NCI-H82 treated with DMSO at 0.1 percent for 48 hours (cell line): Measurements from ENCODE around the gene GSTM3.
A peak's percentile ranks its signal among the peaks of the same experiment; 100 is the strongest.

Experiments
- DNase-seq: peaks from one replicate; lab custom pipeline; 2025; ENCODE audit not compliant: unreplicated experiment; lab: John Stamatoyannopoulos, UW

GSTM3 gene

GRCh38 chr1:109740615-109741373 lies at the start of gene GSTM3:
TSS of gene GSTM3 (minus strand) at chr1:109741038. CDS start at chr1:109740287, 751 bp downstream.
- DNase-seq: no peak

DNA sequence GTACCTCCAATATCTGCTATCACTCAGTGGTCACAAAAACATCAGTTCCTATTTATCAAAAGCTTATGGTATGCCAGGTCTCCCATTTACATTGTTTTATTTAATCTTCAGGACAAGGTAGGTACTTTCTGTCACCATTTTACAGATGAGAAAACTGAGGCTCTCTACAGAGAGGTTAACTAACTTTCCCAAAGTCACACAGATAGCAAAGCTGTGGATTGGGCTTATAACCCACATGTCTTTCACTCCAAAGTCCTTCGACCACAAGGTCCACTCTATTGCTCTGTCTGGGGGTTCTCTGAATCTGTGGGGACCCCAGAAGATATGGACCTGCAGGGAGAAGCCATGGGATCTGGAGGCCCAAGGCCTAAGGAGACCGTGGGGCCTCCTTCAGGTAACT lies 49.5 kb upstream of the GSTM3 start:
- DNase-seq: no peak

DNA sequence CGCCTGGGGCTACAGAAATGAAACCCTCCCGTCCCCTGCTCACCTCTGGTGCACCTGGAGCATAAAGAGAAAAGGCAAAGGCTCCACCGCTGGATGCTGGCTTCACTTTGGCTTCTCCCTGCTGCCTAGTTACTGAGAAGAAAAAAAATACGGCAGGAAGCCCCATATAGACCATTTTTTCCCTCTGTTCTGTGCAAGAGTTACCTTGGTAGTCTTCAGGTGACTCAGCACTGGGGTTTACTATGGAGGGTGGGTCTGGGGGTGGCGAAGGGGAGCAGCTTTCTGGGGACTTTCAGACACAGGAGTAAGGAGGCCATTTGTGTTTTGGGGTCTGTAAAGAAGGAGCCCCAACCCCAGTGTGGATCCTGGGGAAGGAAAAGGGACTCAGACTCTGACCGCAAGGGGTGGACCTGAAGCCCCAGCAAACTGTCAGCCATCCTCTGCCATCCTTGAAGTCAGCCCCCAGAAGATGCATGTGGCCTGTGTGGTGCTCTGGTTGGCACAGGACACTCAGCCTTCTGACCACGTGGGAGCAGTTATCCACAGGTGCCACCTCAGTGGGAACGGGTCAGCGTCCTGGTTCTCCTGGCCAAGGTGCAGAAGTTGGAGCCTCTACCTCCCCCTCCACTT lies 48.8 kb upstream of the GSTM3 start:
- no peak for DNase-seq

GRCh38 chr1:109788695-109789521 lies 48.1 kb upstream of the GSTM3 start:
- no peak for DNase-seq

DNA sequence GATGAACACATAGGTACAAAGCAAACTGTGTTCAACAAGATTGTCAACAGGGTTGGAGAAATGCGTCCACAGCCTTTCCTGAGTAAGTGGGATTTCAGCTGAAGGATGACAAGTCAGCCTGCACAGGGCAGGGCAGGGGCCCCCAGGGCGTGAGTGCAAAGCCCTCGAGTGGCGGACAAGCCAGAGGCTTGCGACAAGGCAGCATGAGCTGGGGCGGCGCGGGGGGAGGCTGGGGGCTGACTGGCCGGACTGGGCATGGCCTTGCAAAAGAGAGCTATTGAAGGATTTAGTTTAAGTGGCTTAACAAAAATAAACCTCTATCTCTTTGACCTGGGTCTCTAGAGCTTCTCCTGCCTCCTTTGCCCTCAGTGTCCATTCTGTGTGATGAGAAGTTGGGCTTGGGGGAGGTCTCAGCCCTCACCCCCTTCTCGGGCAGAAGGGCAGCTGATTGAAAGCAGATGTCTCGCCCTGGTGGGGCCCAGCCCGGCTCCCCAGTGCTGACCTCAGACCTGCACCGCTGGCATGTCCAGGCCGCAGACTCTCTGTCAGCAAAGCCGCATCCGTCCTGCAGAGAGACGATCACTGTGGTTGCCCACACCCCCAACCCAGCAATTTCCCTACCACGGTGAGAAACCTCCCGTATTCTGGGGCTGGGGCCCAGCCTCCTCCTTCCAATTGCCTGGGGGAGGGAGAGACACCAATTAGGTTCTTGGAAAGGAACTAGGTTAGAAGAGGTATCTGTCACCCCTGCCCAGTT lies 47.2 kb upstream of the GSTM3 start:
- no peak for DNase-seq

DNA sequence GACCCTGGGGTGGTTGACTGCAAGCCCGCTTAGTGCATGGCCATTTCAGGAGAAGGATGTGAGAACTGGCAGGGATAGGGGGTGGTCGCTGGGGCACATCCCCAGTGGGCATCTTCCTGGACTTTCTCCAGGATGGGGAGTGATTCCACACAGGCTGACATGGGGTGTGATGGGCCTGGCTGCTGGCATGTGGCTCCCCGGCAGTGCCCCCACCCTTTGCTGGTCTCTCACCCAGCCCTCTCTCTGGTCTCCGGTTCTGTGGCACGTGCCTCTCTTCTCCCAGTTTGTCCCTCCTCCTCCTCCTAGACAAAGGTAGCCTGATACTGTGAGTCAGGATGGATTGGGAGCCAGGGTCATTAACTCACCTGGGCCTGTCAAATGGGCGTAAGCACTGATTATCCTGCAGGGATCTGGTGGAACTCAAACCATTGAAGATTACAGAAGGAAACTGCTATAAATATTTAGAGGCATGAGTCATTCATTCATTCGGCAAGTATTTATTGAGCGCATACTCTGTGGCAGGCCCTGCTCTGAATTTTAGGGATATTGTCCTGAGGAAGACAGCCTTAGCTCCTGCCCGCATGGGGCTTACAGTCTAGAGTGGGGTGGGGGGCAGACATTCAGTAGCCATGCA lies 46.5 kb upstream of the GSTM3 start:
- no peak for DNase-seq

- DNase-seq: no peak
Observed at GRCh38 chr1:109786531-109787021, 45.7 kb upstream of the GSTM3 start.

DNA sequence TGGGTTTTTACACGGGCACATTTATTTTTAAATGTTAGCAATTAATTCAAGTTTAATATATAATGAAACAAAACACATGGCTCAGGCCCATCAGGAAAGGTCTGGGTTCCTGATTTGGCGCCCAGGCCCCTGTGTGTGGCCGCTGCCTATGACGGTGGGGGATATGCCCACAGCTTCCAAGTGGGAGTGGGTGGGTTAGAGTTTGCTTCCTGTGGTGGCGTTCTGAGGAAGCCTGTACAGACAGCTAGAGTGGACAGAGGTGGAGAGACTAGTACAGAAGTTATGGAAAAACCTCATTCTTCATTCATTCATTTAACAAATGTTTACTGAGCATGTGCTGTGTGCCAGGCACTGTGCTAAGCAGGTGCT lies 45.3 kb upstream of the GSTM3 start:
- DNase-seq: no peak

GRCh38 chr1:109785446-109786111 lies 44.7 kb upstream of the GSTM3 start:
- DNase-seq: no peak

DNA sequence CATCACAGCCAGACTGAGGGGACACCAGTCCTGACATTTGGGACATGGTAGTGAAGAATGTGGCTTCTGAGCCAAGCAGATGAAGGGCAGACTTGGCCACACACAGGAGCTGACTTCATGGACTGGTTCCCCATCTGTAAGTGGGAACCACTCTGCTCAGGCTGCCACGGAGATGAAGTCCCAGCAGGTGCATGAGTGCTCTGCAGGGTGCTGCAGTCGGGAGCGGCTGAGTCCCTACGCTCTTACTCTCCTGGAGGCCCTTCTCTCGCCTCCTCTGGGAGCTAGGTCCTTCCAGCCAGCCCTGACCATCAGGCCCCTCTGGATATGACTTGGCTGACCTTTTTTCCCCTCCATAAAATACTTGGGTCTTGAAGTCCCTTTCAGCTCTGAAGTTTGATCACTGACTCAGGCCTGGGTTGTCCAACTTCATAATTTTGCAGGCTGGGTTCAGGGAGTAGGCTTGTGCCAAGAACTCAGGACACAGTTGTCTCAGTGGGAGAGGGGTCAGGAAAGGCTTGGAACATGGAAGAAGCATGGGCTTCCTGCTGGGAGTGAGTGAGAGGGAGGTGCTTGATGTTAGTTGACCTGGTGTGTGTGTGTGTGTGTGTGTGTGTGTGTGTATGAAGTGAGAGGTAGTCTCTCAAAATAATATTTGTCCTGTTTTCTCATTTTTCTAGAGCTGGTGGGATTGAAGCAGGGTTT lies 43.9 kb upstream of the GSTM3 start:
- DNase-seq: no peak

DNA sequence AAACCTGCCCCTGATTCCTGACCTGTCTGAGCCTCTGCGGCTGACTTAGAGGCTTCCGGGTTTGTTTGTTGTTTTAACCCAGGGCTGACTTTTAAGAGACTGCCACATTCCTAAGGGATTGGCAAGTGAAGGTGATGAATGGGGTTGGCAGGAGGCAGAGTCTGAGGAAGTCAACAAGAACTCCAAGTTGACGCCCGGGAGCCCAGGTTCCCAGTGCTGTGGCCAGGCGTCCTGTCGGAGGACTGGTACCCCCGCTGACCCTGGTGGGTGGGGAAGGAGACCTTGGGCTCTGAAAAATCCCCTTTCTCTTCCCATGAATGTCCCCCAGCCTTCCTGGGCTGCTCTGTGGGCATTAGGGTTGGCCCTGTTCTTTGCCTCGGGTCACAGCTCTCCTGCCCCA lies 42.6 kb upstream of the GSTM3 start:
- no peak for DNase-seq

DNA sequence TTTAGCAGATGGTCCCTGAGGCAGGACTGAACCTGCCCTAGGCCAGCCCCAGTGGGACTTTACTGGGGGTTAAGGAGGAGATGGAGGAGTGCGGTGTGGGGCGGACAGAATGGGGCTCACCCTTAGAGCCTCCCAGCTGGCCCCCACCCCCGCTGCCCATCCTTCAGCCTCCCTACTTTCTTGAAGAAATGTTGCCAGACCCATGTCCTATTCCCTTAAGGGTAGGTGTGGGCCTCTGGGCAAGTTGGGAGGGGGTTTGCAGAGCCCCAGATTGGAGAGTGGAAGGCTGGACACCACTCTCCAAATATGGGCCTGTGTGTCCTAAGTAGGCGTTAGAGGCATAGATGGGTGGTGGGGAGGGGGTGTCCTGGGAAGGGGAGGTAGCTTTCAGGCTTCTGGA lies 42.1 kb upstream of the GSTM3 start:
- DNase-seq: no peak

GRCh38 chr1:109782514-109782913 lies 41.7 kb upstream of the GSTM3 start:
- DNase-seq: no peak

- no peak for DNase-seq
Observed at GRCh38 chr1:109781806-109782205, 41.0 kb upstream of the GSTM3 start.

DNA sequence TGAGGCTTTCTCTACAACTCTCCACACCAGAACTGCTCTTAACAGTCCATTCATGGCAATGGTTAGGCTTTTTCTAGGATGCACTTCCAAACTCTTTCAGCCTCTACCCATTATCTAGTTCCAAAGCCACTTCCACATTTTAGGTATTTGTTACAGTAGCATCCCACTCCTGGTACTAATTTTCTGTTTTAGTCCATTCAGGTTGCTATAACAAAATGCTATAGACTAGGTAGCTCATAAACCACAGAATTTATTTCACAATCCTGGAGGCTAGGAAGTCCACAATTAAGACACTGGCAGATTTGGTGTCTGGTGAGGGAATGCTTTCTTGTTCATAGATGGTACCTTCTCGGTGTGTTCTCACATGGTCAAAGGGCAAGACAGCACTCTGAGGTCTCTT lies 40.1 kb upstream of the GSTM3 start:
- DNase-seq: no peak

DNA sequence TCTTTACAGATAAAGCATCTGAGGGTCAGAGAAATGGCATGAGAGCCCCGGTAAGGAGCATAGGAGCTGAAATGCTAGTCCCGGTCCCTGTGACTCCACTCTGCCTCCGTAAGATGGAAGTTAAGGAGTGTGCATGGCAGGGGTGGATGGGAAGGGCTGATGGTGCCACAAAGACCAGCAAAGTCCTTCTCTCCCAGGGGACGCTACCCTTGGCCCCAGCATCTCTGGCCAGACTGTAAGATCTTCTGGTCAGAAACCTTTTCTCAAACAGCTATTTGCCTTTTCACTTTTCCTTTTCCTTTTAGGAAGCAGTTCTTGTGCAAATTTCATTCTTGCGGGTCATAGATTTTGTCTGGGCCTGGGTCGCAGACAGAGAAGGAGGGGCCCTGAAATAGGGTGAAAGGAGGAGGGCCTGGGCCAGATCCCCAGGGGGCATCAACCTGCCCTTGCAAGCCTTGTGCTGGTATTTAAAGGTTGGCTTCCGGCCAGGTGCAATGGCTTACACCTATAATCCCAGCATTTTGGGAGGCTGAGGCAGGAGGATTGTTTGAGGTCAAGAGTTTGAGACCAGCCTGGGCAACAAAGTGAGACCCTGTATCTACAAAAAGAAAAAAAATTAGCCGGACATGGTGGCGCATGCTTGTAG lies 37.3 kb upstream of the GSTM3 start:
- no peak for DNase-seq

- no peak for DNase-seq
Observed at GRCh38 chr1:109777436-109777835, 36.6 kb upstream of the GSTM3 start.

DNA sequence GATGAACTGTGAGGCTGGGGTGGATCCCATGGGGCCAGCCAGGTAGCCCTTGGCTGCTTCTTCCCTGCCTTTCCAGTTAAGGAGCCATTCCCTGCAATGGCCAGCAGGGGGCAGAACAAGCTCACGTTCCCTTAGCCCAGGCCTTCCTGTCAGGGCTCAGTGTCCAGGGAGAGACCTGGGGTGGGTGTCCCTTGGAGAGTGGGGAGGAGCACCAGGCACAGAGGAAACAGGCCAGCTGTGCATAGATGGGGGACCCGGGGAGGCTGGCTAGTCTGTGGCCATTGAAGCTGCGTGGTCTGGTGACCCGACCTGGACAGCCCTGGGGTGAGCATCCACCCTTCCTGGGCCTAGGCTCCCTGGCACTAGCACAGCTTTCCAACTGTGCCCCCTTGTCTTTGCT lies 36.1 kb upstream of the GSTM3 start:
- peak; percentile 36 for DNase-seq
